Thoracic aorta (tissue), 2 donors: ENCODE data around the gene HCN2. TPM values are rescaled to one million over a fixed set of nuclear protein-coding genes. Genes with fewer than 3 reads are reported as not detected.

Experiments
- ATAC-seq: fragments of 150-250 bp; one replicate; pipeline ENCODE4 v1.8.0; 2017; ENCODE audit warnings: low read depth; ENCODE audit not compliant: insufficient number of reproducible peaks, low FRiP score
- DNase-seq: peaks from one replicate; pipeline ENCODE4 v3.0.0-alpha.2; 2020; ENCODE audit warnings: low spot score
- H3K27ac ChIP-seq, 2 donors: fragments of 200-600 bp; sonication (generic); 1 replicate in 1 of 2; 2 replicates in 1 of 2; pipeline ENCODE4 v1.5.1; 2016; ENCODE audit warnings: mild to moderate bottlenecking in 2 of 2, moderate library complexity in 2 of 2
- H3K27me3 ChIP-seq: fragments of 200-600 bp; sonication (generic); replicated peaks from 2 replicates; pipeline ENCODE4 v1.6.0; 2016; ENCODE audit warnings: mild to moderate bottlenecking; ENCODE audit not compliant: insufficient read depth
- H3K36me3 ChIP-seq: fragments of 200-600 bp; sonication (generic); one replicate; pipeline ENCODE4 v1.5.1; 2016
- H3K4me1 ChIP-seq, 2 donors: fragments of 200-600 bp; sonication (generic); 1 replicate in 1 of 2; 2 replicates in 1 of 2; pipeline versions ENCODE4 v1.5.1 to v1.6.0; 2016; ENCODE audit warnings: low read depth in 2 of 2, mild to moderate bottlenecking in 1 of 2; ENCODE audit not compliant: control insufficient read depth in 1 of 2
- H3K4me3 ChIP-seq: fragments of 200-600 bp; sonication (generic); 2 replicates; pipeline ENCODE4 v1.5.1; 2016; ENCODE audit warnings: mild to moderate bottlenecking
- H3K9me3 ChIP-seq: fragments of 200-600 bp; sonication (generic); 2 replicates; pipeline ENCODE4 v1.5.1; 2016
- total RNA-seq, 2 donors: library from RNA; depleted of rRNA; stranded (reverse); fragments of >200 nt; gene quantifications; one replicate each; pipeline versions ENCODE4 v1.1.0 to v1.2.3, GENCODE V29; 2016
- TF ChIP-seq, protein P1 (sequence below): fragments of 200-600 bp; sonication (generic); IDR thresholded peaks from one replicate; pipeline ENCODE4 v1.5.1; 2019; ENCODE audit warnings: antibody characterized with exemption

Gene HCN2
- total RNA-seq, 2 donors from 2014 or later = not detected

DNA sequence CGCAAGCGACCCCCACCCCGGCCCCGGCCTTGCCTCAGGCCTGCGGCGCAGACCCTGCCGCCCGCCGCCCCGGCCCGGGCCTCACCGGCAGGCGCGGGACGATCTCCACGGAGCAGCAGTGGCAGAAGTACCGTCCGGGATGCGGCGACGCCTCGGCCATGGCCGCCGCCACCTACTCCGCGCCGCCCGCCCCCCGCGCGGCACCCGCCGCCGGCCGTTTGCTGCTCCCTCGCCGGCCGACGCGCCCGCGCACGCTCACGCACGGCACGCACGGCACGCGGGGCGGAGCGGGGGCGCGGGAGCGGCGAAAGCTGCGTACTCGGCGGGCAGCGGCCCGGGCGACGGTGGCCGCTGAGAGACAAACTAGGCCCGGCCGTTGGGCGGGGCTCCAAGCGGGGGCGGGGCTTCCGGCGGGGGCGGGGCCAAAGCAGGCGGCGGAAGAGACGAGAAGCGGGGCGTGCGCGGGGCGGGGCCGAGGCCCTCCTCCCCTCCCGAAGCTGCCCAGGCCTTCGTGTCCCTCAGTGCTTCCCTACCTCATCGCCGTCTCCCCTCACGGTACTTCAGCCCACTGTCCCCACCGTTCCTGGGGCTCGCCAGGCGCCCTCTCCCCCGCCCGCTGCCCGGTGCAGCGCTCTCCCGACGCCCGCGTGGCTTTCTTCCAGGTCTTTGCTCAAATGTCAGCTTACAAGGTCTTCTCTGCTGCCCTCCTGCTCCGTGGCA is 73.4 kb downstream of the HCN2 start, which contains the start of gene RNF126:
Gene RNF126, minus strand, starts transcription at position 253 of the 720 bp plus-strand sequence. Its CDS starts 93 bp downstream, at position 160.
- Histone ChIP-seq H3K4me1 (peaks cover 28 to 63% of the 10 kb centered on the region in 2 donors), H3K27me3 (no peaks in the 10 kb centered on the region), H3K9me3 (no peaks in the 10 kb centered on the region)

DNA sequence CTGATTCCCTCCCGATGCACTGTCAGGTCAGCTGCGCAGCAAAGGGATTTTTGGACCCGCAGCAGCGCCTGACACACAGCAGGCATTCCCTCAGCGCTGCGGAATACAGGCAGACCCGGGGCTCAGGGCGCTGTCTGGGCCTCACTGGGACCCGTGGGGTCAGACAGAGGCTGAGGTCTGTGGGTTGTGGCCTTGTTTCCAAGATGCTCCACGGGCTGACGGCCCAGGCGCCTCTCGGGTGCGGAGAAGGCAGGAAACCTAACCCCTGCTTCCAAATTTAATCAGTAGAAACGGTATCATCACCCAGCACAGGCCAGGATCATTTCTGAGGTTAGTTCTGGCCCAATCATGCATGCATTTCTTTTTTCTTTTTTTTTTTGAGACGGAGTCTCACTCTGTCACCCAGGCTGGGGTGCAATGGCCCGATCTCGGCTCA is 74.0 kb downstream of the HCN2 start:
- no peak for ATAC-seq
- H3K36me3 ChIP-seq = no peaks in the 10 kb centered on the region
- H3K27me3 ChIP-seq = no peaks in the 10 kb centered on the region
- peaks cover 28 to 57% of the 10 kb centered on the region in 2 donors for H3K4me1 ChIP-seq
- DNase-seq = no peak
- H3K27ac ChIP-seq = peak overlapping the region; percentile 86 to 91
- H3K4me3 ChIP-seq = peak overlapping the region; percentile 100
- no peaks in the 10 kb centered on the region for H3K9me3 ChIP-seq
- TF ChIP-seq, protein P1, sequence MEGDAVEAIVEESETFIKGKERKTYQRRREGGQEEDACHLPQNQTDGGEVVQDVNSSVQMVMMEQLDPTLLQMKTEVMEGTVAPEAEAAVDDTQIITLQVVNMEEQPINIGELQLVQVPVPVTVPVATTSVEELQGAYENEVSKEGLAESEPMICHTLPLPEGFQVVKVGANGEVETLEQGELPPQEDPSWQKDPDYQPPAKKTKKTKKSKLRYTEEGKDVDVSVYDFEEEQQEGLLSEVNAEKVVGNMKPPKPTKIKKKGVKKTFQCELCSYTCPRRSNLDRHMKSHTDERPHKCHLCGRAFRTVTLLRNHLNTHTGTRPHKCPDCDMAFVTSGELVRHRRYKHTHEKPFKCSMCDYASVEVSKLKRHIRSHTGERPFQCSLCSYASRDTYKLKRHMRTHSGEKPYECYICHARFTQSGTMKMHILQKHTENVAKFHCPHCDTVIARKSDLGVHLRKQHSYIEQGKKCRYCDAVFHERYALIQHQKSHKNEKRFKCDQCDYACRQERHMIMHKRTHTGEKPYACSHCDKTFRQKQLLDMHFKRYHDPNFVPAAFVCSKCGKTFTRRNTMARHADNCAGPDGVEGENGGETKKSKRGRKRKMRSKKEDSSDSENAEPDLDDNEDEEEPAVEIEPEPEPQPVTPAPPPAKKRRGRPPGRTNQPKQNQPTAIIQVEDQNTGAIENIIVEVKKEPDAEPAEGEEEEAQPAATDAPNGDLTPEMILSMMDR = no peak

More for the DNA sequence above, 73.4 kb downstream of the HCN2 start, which contains the start of gene RNF126:
- Histone ChIP-seq H3K36me3 (no peaks in the 10 kb centered on the region), H3K4me3 (peak within 1 kb of the TSS; percentile 100), H3K27ac (peak within 1 kb of the TSS; percentile 86 to 91)
- DNase-seq = peak; percentile 69
- TF ChIP-seq, protein P1 = no peak
- ATAC-seq = peak; percentile 81

DNA sequence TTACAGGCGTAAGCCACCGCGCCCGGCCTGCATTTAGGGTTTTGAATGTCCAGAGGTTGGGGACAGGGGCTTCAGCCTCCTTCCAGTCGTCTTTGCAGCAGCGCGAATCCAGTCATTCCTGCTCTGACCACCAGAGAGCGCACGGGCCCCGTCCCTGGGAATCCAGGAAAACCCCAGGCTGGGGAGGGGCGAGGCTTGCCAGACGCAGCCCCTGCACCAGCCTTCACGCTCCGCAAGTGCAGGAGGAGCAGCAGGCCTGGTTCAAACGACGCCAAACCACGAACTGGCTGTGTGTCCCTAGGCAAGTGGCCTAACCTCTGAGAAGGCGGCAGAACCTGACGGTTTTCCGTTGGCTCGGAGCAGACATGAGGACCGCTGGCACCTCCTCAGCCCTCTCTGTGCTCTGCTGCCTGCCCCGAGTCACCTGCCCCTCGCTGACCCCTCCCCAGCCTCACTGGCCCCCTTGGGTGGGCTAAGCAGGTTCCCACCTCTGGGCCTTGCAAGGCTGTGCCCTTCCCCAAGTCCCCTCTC is 75.3 kb downstream of the HCN2 start:
- no peak for ATAC-seq
- peaks cover 25 to 44% of the 10 kb centered on the region in 2 donors for H3K4me1 ChIP-seq
- no peaks in the 10 kb centered on the region for H3K9me3 ChIP-seq
- peak overlapping the region; percentile 62 for H3K4me3 ChIP-seq
- no peaks in the 10 kb centered on the region for H3K27me3 ChIP-seq
- no peak overlapping the region for H3K27ac ChIP-seq
- peak; percentile 41 for DNase-seq
- H3K36me3 ChIP-seq = no peaks in the 10 kb centered on the region
- TF ChIP-seq, protein P1 = peak; percentile 97

Other genes starting within 250 kb of the HCN2 start
- 10 to 100 TPM in 1 of 2 donors, 1 to 10 TPM in 1; 8.8 to 43.6 TPM for gene MIER2, start 245.1 kb upstream of the HCN2 start, total RNA-seq
- 1 to 10 TPM in 1 of 2 donors, under 1 TPM in 1; 0.54 to 1.6 TPM for gene C2CD4C, start 180.7 kb upstream of the HCN2 start, total RNA-seq
- gene SHC2, start 128.8 kb upstream of the HCN2 start, total RNA-seq = 10 to 100 TPM; 17.2 to 18.8 TPM
- gene MADCAM1, start 93.4 kb upstream of the HCN2 start, total RNA-seq = under 1 TPM in 1 of 2 donors, not detected in 1; 0.92 TPM
- 10 to 100 TPM; 34.1 to 94.1 TPM for gene TPGS1, start 82.4 kb upstream of the HCN2 start, total RNA-seq
- gene CDC34, start 58.1 kb upstream of the HCN2 start, total RNA-seq = 10 to 100 TPM; 40.2 to 86.2 TPM
- under 1 TPM in 1 of 2 donors, not detected in 1; 0.54 TPM for gene GZMM, start 45.8 kb upstream of the HCN2 start, total RNA-seq
- 100 to 1,000 TPM; 344 to 575 TPM for gene BSG, start 17.3 kb upstream of the HCN2 start, total RNA-seq
- 10 to 100 TPM; 23.8 to 30.9 TPM for gene POLRMT, start 43.7 kb downstream of the HCN2 start, total RNA-seq
- under 1 TPM; 0.27 to 0.56 TPM for gene FGF22, start 50.0 kb downstream of the HCN2 start, total RNA-seq
- 10 to 100 TPM; 47.8 to 61.9 TPM for gene RNF126, start 73.3 kb downstream of the HCN2 start, total RNA-seq
- 100 to 1,000 TPM; 361 to 595 TPM for gene FSTL3, start 86.5 kb downstream of the HCN2 start, total RNA-seq
- gene PRSS57, start 105.6 kb downstream of the HCN2 start, total RNA-seq = not detected
- 10 to 100 TPM; 14.4 to 28.4 TPM for gene PALM, start 119.1 kb downstream of the HCN2 start, total RNA-seq
- gene MISP, start 161.2 kb downstream of the HCN2 start, total RNA-seq = 1 to 10 TPM in 1 of 2 donors, not detected in 1; 2.2 TPM
- 100 to 1,000 TPM; 149 to 163 TPM for gene PTBP1, start 207.6 kb downstream of the HCN2 start, total RNA-seq
- gene PLPPR3, start 232.1 kb downstream of the HCN2 start, total RNA-seq = not detected
- 1 to 10 TPM in 1 of 2 donors, not detected in 1; 1.1 TPM for gene AZU1, start 238.0 kb downstream of the HCN2 start, total RNA-seq